Ishikawa (cell line): Measurements from ENCODE around the gene DDX39A.

ENCODE experiments used
- TCF12 ChIP-seq: IDR thresholded peaks from 2 replicates; pipeline ENCODE4 v1.6.1; 2012; ENCODE audit warnings: low read depth
- TF ChIP-seq, protein P1 (sequence below): IDR thresholded peaks from 2 replicates; pipeline ENCODE4 v1.6.1; 2012

- TF ChIP-seq TCF12: no peak
- TF ChIP-seq, protein P1, sequence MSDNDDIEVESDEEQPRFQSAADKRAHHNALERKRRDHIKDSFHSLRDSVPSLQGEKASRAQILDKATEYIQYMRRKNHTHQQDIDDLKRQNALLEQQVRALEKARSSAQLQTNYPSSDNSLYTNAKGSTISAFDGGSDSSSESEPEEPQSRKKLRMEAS: no peak
Observed at GRCh38 chr19:14377883-14378328, 41.2 kb downstream of the DDX39A start.
